ENCODE measurements around the gene RABGAP1L. TPM values are rescaled to one million over a fixed set of nuclear protein-coding genes. Genes with fewer than 3 reads are reported as not detected.
"Not testable (repeated sequence)": the region's sequence is repeated elsewhere in the genome, so short reads cannot be mapped to it uniquely, and the experiment has no call there.

The RABGAP1L gene
- total and polyA plus RNA-seq, 4 donors = 4.8 to 53.5 (median 18.8) TPM

DNA sequence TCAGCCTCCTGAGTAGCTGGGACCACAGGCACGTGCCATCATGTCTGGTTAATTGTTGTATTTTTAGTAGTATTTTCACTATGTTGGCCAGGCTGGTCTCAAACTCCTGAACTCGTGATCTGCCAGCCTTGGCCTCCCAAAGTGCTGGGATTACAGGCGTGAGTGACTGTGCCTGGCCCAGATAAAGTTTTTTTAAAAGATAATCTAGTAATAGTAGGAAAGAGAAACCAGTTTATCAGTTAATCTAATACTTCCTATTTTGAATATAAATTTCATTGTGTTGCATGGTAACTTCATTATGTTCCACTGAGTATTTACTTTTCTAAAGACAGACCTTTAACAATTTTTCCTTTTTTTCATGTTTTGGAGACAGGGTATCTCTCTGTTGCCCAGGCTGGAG is 10.0 kb downstream of the RABGAP1L start (continued):
- TF ChIP-seq TAF1 (conservative IDR thresholded peaks at IDR 0.05) (no peak), ATF3 (IDR thresholded peaks at IDR 0.05) (no peak), RXRA (IDR thresholded peaks at IDR 0.05) (no peak), FOXA1 (IDR thresholded peaks at IDR 0.05) (no peak), RAD21 (IDR thresholded peaks at IDR 0.05) (no peak), EGR1 (IDR thresholded peaks at IDR 0.05; ENCODE audit: low read depth in 2 of 2) (no peak), HNF4G (IDR thresholded peaks at IDR 0.05) (no peak)

GRCh38 chr1:174171073-174171472 is 11.8 kb downstream of the RABGAP1L start:
- no peak overlapping the region for H3K27ac ChIP-seq (ENCODE audit: low read depth in 1 of 2, low read length in 2 of 2)
- H3K4me3 ChIP-seq (ENCODE audit: low read depth in 1 of 3, low read length in 3 of 3) = no peak overlapping the region
- H3K9ac ChIP-seq (ENCODE audit: low read depth in 1 of 2, low read length in 2 of 2) = no peak overlapping the region
- no peak for DNase-seq (ENCODE audit: low spot score)
- peaks cover 0 to 7% (median 4%) of the 10 kb centered on the region in 4 donors for H3K4me1 ChIP-seq (ENCODE audit: control insufficient read depth in 4 of 4, insufficient read depth in 4 of 4, low read length in 3 of 4)
- no peak for TF ChIP-seq SP1 (IDR thresholded peaks at IDR 0.05)
- TF ChIP-seq YY1 (IDR thresholded peaks at IDR 0.05) = no peak
- no peaks in the 10 kb centered on the region for H3K27me3 ChIP-seq (ENCODE audit: control insufficient read depth in 4 of 4, insufficient read depth in 4 of 4, low read length in 3 of 4)
- peaks cover 0 to 2% (median 0%) of the 10 kb centered on the region in 4 donors for H3K36me3 ChIP-seq (ENCODE audit: control insufficient read depth in 4 of 4, insufficient read depth in 3 of 4, low read depth in 1 of 4, low read length in 3 of 4)
- WGBS = 99% methylated on average over 1 of the region's 1 CpG
- no peaks in the 10 kb centered on the region for H3K9me3 ChIP-seq (ENCODE audit: control insufficient read depth in 4 of 4, low read length in 3 of 4)

DNA sequence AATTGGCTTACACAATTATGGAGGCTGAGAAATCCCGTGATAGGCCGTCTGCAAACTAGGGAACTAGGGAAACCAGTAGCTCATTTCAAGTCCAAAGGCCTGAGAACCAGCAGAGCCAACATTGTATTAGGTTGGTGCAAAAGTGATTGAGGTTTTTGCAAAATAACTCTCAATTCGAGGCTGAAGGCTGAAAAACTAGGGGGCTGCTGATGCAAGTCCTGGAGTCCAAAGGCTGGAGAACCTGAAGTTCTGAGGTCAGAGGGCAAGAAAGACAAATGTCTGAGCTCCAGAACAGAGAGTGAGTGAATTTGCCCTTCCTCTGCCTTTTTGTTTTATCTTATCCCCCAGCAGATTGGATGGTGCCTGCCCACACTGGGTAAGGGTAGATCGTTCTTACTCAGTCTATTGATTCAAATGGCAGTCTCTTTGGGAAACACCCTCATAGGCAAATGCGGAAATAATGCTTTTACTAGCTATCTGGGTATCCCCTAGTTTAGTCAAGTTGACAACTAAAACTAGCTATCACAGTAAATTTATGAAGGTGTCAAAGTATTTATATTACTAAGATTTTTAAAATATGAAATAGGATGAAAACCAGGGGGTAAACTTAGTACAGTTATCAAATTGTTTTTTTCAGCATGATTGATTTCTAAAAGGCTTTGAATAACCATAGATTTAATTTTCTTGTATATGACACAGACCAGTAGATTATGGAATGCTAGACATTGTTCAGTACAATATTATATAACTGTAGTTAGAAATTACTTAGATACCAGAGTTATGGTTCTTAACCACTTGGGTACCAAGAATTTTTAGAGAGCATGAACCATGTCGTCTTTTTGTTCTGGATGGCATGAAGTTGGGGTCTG is 15.4 kb downstream of the RABGAP1L start:
- Histone ChIP-seq H3K27ac (ENCODE audit: low read depth in 1 of 2, low read length in 2 of 2) (no peak overlapping the region), H3K27me3 (ENCODE audit: control insufficient read depth in 4 of 4, insufficient read depth in 4 of 4, low read length in 3 of 4) (no peaks in the 10 kb centered on the region), H3K9me3 (ENCODE audit: control insufficient read depth in 4 of 4, low read length in 3 of 4) (no peaks in the 10 kb centered on the region), H3K4me1 (ENCODE audit: control insufficient read depth in 4 of 4, insufficient read depth in 4 of 4, low read length in 3 of 4) (peaks cover 0 to 3% (median under 1%) of the 10 kb centered on the region in 4 donors), H3K36me3 (ENCODE audit: control insufficient read depth in 4 of 4, insufficient read depth in 3 of 4, low read depth in 1 of 4, low read length in 3 of 4) (peaks cover 0 to 2% (median 0%) of the 10 kb centered on the region in 4 donors), H3K9ac (ENCODE audit: low read depth in 1 of 2, low read length in 2 of 2) (no peak overlapping the region), H3K4me3 (ENCODE audit: low read depth in 1 of 3, low read length in 3 of 3) (no peak overlapping the region)
- DNase-seq (ENCODE audit: low spot score) = no peak
- TF ChIP-seq NR2F2 (IDR thresholded peaks at IDR 0.05) (peak; percentile 68), ATF3 (IDR thresholded peaks at IDR 0.05) (peak; percentile 86), ZBTB33 (IDR thresholded peaks at IDR 0.05) (no peak), CTCF (IDR thresholded peaks at IDR 0.05; ENCODE audit: low read depth, low read length, missing input control) (no peak), YY1 (IDR thresholded peaks at IDR 0.05) (no peak), HNF4A (conservative IDR thresholded peaks at IDR 0.05) (peak; percentile 55 to 89), HNF4G (IDR thresholded peaks at IDR 0.05) (peak; percentile 66), RXRA (IDR thresholded peaks at IDR 0.05) (peak; percentile 14 to 44), TAF1 (conservative IDR thresholded peaks at IDR 0.05) (no peak), GABPA (IDR thresholded peaks at IDR 0.05 in 1 of 2, conservative IDR thresholded peaks at IDR 0.05 in 1 of 2) (no peak), RAD21 (IDR thresholded peaks at IDR 0.05) (no peak), FOXA2 (IDR thresholded peaks at IDR 0.05) (no peak), FOXA1 (IDR thresholded peaks at IDR 0.05) (no peak), SP1 (IDR thresholded peaks at IDR 0.05) (peak; percentile 43), EGR1 (IDR thresholded peaks at IDR 0.05; ENCODE audit: low read depth in 2 of 2) (no peak)
- TF ChIP-seq, protein P1, sequence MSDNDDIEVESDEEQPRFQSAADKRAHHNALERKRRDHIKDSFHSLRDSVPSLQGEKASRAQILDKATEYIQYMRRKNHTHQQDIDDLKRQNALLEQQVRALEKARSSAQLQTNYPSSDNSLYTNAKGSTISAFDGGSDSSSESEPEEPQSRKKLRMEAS (IDR thresholded peaks at IDR 0.05) = no peak
- 61% methylated on average over 6 of the region's 6 CpGs for WGBS

DNA sequence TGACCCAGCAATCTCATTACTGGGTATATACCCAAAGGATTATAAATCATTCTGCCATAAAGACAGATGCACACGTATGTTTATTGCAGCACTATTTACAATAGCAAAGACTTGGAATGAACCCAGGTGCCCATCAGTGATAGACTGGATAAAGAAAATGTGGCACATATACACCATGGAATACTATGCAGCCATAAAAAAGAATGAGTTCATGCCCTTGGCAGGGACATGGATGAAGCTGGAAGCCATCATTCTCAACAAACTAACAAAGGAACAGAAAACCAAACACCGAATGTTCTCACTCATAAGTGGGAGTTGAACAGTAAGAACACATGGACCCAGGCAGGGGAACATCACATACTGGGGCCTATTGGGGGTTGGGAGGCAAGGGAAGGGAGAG is 19.1 kb downstream of the RABGAP1L start:
- not testable (repeated sequence) for H3K27me3 ChIP-seq (ENCODE audit: control insufficient read depth in 4 of 4, insufficient read depth in 4 of 4, low read length in 3 of 4); DNase-seq (ENCODE audit: low spot score); H3K4me1 ChIP-seq (ENCODE audit: control insufficient read depth in 4 of 4, insufficient read depth in 4 of 4, low read length in 3 of 4); H3K9ac ChIP-seq (ENCODE audit: low read depth in 1 of 2, low read length in 2 of 2); H3K9me3 ChIP-seq (ENCODE audit: control insufficient read depth in 4 of 4, low read length in 3 of 4); H3K4me3 ChIP-seq (ENCODE audit: low read depth in 1 of 3, low read length in 3 of 3); H3K36me3 ChIP-seq (ENCODE audit: control insufficient read depth in 4 of 4, insufficient read depth in 3 of 4, low read depth in 1 of 4, low read length in 3 of 4); H3K27ac ChIP-seq (ENCODE audit: low read depth in 1 of 2, low read length in 2 of 2)
- 94% methylated on average over 2 of the region's 2 CpGs for WGBS

Data from liver (tissue), 9 donors.